Stimulated activated CD4-positive, alpha-beta T cell treated with anti-CD3 and anti-CD28 coated beads, Interleukin-1b, Interleukin-23, amount 100 ng/mL, for 48 hours (primary cell): ENCODE measurements around the gene LAGE3.

Source experiments
- DNase-seq: peaks from one replicate; pipeline ENCODE4 v3.0.0-alpha.2; 2020

LAGE3 gene

DNA sequence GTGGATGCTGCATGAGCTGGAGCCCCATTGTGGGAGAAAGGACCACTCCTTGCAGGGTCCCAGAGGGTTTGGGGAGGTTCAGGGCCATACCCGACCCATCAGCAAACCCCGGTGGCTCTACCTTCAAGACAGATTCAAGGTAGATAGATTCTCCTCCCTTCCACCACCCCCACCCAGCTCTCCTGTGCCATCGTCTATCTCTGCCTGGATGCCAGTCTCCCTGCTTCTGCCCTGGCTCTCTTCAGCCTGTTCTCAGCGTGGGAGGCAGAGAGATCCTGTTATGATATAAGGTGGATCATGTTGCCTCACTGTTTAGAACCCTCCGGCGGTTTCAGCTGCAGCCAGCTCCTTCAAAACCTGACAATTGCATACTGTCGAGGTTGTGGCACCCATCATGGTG lies 5.4 kb downstream of the LAGE3 start:
- DNase-seq = no peak

DNA sequence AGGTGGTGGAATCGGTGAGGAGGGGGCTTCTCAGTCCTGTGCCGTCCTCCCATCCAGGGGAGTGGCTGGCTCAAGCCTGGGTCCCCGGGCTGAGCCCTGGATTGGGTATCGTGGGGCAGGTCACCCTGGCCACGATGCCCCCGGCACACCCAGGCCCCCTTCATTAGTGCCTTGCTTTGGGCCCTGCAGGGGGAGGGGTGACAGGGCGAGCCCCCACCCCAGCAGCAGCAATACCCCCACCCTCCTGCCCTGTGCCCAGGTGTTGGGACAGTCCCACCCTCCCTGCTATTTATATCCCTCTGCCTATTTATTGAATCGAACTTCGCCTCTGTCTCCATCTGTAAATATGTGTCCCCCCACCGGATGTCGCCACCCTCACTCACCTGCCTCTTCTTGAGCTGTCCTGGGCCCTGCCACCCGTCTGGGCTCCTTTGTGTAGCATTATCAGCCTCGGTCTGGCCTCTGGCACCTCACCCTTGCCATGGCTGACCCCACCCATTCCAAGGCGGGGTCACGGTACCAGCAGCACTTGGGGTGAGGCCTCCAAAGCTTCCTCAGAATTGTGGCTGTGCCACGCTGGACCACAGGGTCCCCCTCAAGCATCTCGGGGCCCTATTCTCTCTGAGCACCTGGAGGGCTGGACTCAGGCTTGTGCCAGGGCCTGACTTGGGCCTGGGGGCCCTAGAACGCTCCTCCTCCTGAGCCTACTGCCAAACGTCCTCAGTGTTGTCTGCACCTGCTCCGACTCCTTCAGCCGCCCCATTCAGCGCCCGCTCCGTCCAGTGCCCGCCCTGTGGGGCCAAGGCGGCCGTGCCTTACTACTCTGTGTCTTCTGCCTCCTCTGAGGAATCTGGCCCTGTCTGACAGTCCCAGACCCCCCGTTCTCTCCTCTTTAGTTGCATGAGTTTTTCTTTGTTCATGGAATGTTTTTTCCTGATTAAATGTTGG lies 6.1 kb downstream of the LAGE3 start:
- DNase-seq = no peak

DNA sequence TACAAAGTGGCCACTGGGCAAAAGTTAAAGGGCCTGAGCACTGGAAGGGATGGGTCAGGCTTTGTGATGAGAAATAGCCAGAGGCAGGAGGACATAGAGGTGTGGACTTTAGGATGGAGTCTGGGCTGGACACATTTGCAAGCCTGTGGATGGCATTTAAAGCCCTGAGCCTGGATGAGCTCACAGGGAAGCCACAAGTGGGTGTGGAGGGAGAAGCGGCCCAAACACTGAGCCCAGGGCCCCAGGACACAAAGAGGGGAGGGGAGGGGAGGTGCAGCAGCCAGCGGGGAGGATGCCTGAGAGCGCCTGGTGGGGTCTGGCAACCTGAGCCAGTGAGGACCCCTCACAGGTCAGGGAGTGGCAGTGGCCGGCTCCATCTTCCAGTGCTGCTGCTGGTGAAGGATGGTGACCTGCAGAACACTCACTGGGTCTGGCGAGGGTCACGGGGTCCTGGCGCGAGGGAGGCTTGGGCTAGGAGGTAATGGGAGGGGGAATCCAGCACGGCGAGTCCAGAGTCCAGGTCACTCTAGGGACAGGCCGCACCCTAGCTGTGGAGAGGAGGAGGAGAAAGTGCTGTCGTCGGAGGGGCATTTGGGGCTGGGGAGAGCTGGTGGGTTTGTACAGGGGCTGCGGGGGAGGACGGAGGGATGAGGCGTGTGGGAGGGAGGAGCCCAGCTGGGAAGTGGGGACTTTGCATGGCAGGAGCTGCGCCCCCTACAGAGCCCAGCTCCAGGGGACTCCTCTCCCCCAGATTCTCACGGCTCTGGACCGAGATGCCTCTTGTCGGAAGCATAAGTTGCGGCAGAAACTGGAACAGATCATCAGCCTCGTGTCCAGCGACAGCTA lies 7.0 kb downstream of the LAGE3 start:
- DNase-seq = no peak

DNA sequence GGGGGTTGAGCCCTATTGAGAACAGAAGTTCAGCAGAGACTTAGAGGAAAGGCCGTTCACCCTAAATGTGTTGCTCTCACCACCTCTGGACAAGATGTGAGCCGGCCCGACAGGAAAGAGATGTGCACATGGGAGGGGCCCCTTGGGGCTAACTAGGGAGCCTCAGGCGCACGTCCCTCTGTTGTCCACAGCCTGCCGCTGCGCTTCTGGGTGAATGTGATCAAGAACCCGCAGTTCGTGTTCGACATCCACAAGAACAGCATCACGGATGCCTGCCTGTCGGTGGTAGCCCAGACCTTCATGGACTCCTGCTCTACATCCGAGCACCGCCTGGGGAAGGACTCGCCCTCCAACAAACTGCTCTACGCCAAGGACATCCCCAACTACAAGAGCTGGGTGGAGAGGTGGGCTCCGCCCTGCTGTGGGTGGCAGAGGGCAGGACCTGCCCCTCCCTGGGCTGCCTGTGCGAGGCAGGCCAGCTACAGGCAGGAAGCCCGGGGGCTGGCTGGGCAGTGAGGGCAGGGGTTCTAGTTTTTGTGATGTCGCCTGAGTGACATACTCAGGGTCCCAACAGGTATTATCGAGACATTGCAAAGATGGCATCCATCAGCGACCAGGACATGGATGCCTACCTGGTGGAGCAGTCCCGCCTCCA lies 8.0 kb downstream of the LAGE3 start:
- DNase-seq = no peak

DNA sequence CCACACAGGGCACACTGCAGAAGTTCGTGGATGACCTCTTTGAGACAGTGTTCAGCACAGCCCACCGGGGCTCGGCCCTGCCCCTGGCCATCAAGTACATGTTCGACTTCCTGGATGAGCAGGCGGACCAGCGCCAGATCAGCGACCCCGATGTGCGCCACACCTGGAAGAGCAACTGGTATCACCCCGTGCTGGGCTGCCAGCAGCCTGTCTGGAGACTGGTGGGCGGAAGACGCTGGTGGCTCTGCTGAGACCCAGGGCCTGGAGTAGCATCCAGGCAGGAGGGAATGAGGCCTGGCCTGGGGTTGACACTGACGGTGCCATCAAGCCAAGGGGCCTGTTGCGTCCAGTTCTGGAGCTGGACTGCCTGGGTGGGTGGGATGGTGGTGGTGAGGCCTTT lies 8.6 kb downstream of the LAGE3 start:
- DNase-seq = no peak

DNA sequence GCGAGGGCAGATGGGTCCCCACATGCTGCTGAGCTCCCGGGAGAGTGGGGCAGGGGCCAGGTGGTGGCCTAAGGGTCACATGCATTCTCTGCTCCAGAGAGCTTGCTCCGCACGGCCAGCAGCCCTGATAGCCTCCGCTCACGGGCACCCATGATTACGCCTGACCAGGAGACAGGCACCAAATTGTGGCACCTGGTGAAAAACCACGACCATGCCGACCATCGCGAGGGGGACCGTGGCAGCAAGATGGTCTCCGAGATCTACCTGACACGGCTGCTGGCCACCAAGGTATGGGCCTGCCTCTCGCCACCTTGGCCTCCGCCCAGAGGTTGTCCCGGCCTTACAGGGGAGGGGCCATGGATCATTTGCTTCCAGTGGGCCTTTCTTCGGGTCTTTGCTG lies 9.2 kb downstream of the LAGE3 start:
- no peak for DNase-seq

DNA sequence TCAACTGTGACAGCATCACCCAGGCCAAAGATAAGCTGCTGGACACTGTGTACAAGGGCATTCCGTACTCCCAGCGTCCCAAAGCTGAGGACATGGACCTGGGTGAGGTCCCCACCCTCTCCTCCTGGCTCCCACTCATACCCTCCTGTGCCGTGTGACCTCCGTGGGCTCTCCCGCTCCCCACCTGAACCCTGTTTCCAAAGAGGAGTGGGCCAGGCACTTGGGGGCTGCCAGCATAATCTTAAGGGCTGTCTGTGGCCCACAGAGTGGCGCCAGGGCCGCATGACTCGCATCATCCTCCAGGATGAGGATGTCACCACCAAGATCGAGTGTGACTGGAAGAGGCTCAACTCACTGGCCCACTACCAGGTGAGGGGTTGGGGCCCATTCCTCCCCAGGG lies 10.0 kb downstream of the LAGE3 start:
- DNase-seq = no peak

DNA sequence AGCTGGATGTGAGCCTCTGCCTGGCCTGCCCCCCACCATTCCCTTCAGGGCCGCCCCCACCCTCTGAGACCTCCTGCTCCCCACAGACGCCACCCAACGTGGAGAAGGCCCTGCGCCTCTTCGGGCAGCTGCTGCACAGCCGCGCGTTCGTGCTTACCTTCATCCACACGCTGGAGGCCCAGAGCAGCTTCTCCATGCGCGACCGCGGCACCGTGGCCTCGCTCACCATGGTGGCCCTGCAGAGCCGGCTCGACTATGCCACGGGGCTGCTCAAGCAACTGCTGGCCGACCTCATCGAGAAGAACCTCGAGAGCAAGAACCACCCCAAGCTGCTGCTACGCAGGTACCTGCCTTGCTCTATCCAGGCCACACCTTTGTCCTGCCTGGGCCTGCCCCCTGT lies 10.9 kb downstream of the LAGE3 start:
- no peak for DNase-seq

DNA sequence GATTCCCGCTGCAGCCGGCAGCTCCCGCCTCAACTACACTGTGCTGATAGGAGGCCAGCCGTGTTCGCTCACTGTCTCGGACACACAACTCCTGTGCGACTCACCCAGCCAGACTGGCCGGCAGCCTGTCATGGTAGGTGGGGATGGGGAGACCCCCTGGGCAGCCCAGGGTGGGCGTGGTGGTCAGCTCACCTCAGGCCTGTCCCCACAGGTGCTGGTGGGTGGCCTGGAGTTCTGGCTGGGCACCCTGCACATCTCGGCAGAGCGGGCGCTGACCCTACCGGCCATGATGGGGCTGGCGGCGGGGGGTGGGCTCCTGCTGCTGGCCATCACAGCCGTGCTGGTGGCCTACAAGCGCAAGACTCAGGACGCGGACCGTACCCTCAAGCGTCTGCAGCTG lies 11.5 kb downstream of the LAGE3 start:
- no peak for DNase-seq

DNA sequence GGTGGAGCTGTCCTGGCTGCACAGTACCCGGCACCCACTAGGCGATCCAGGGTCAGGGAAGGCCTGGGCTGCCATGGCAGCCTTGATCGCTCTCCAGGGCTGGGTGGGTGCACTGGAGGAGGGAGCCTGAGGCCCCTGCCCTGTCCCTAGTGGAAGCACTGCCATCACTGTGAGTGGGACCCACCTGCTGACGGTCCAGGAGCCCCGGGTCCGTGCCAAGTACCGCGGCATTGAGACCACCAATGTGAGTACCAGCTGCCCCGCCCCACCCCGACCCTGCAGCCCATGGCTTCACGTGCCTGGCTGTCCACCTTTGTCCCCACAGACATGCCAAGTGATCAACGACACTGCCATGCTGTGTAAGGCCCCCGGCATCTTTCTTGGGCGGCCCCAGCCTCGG lies 12.2 kb downstream of the LAGE3 start:
- no peak for DNase-seq

DNA sequence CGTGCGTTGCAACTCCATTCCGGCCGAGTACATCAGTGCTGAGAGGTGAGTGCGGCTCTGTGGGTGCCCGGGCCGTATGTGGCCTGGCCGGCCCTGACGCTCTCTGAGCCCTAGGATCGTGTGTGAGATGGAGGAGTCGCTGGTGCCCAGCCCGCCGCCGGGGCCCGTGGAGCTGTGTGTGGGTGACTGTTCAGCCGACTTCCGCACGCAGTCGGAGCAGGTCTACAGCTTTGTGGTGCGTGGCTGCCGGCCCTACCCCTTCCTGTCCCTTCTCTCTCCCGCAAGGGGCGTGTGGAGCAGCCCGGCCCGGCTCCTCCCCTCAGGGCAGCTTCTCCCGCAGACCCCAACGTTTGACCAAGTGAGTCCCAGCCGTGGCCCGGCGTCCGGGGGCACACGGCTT lies 13.0 kb downstream of the LAGE3 start:
- DNase-seq = no peak

DNA sequence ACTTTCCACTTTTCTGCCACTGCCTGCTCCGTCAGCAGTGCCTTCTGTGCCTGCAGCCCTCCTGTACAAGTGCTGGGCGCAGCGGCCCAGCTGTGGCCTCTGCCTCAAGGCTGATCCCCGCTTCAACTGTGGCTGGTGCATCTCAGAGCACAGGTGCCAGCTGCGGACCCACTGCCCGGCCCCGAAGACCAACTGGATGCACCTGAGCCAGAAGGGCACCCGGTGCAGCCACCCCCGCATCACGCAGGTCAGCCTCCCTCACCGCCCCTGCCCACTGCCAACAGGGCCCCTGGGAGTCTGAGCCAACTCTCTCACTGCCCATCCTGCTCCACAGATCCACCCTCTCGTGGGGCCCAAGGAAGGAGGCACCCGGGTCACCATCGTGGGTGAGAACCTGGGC lies 13.5 kb downstream of the LAGE3 start:
- no peak for DNase-seq

DNA sequence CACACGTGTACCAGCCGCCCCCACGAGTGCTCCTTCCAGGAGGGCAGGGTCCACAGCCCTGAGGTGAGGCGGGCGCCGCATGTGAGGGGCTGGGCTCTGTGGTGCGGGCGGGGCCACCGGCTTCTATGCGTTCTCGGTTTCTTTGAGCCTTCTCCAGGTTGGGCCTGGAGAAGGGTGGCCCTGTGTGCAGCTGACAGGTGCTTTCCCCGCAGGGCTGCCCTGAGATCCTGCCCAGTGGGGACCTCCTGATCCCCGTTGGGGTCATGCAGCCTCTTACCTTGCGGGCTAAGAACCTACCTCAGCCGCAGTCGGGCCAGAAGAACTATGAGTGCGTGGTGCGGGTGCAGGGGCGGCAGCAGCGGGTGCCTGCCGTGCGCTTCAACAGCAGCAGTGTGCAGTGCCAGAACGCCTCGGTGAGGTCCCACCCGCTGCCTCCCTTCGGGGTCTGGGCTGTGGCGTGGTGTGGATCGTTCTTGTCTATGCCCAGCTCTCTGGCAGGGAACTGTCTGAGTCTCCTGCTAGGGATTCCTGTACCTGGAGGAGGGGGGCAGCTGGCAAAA lies 14.2 kb downstream of the LAGE3 start:
- no peak for DNase-seq

DNA sequence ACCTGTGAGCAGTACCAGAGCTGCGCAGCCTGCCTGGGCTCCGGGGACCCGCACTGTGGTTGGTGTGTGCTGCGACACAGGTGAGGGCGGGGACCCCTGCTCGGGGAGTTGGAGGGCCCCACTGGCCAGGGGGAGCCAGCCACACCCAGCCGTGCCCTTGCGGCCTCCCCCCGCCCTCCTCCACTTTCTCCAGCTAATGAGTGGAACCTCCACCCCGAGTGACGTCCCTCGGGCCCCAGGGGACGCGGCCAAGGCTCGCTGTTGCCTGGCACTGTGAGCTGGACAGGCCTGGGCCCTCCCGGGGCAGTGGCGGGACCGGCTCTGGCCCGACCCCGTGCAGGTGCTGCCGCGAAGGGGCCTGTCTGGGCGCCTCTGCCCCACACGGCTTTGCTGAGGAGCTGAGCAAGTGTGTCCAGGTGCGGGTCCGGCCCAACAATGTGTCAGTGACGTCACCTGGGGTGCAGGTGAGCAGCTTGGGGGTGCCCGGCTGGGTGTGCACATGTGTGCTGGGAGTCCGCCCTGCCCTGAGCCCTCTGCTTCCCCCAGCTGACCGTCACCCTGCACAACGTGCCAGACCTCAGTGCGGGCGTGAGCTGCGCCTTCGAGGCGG lies 15.4 kb downstream of the LAGE3 start:
- no peak for DNase-seq

DNA sequence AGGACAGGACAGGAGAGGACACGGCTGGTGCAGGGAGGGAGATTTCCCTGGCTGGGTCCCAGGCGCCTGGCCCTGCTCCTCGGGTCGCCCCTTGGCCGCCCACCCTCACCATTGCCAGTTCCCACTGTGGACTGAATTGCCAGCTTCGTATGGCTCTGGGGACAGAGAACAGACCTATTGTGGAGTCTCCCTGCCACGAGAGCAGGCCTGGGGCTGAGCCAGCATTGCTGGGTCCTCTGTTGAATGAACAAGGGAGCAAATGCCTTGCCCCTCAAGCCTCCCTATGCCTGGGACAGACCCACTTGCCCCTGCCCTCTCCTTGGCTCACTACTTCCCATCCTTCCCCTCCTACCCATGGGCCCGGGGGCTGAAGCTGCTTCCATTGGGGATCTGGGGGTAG lies 16.7 kb downstream of the LAGE3 start:
- DNase-seq = no peak

DNA sequence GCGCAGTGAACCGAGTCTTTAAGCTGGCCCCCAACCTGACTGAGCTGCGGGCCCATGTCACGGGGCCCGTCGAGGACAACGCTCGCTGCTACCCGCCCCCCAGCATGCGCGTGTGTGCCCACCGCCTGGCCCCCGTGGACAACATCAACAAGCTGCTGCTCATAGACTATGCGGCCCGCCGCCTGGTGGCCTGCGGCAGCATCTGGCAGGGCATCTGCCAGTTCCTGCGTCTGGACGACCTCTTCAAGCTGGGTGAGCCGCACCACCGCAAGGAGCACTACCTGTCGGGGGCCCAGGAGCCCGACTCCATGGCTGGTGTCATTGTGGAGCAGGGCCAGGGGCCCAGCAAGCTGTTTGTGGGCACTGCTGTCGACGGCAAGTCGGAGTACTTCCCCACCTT lies 18.8 kb downstream of the LAGE3 start:
- no peak for DNase-seq

DNA sequence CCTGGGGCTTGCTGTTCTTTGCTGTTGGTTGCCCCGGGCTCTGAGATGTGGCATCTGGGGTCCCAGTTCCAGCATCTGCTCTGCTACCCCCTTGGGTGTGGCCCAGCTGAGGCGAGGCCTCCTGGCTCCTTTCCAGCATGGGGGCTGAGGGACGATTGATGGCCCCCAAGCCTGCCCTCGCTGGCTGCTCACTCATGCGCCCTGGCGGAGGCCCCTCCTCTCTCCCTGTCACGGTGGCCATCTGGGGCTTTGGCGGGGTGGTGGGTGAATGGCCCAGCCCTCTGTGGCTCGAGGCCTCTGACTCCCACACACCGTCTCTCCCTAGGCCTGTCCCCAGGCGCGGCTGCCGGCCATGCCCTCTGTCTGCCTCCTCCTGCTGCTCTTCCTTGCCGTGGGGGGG lies 19.2 kb downstream of the LAGE3 start:
- no peak for DNase-seq

DNA sequence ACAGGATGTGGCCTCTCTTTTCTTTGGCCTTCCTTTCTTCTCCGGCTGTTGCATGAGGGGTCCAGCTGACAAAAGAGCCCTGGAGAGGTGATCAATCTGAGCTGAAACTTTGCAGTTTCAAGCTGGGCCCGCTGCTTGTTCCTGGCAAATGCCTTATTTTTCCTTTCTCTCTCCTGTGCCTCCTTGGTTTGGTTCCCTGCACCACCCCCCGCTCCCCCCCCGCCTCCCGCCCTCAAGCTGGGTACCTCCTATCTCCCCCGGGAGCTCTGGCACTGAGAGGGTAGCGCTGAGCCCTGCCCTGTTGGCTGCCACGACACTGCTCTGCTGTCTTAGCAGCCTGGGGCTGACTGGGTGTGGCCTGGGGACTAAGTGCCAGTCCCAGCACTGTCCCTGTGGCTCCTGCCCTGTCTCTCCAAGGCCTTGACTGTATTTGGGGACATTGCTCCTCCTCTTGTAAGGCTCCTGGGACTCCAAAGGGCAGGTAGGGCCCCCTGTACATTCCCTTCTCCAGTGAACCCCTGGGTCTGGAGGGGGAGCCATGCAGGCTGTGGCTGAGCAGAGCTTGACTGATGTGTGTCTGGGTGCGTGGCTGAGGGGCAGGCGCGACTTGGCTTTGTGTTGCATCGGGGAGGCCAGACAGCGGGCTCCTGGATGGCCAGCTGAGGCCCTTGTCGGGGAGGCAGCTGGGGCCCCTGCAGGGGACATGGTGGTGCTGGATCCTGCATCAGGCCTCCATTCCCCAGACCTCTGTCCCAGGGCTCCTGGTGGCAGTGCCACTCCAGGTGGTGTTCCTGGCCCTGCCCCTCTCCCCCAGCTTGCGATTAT lies 19.9 kb downstream of the LAGE3 start:
- DNase-seq = no peak

DNA sequence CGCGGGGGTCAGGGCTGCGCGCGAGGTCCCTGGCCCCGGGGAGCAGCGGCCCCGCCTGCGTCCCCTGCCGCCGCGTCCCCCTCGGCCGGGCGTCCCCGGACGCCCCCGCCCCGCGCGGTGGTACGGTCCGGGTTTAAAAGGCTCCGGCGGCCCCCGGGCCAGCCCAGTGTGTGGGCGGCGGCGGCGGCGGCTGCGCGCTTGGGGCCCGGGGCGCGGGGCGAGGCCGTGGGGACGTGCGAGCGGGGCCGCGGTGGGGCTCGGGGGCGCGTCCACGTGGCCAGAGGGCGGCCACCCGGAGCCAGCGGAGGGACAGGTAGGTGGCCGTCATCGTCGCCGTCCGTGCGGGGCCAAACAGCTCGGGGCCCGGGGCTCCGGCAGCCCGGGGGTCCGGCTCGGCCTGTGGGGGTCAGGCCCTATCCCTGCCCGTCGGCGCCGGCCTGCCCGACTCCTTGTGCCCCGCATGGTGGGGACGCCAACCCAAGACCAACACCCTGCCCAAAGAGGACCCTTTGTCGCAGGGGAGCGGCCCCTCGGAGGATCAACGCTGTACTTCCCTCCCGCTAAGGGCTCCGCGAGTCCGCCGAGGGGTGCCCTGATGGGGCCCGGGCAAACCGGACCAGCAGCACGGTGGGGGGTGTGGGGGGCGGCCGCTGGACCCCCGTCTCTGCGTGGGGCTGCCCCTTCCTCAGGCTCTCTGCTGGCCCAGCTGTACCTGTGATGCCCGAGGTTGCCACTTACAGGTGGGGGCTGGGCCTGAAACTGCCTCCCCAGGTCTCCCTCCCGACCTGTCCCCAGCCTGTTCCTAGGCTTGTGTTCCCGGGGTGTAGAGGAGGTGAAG lies 20.7 kb downstream of the LAGE3 start, which contains the start of gene PLXNA3:
PLXNA3 (plus strand) TSS at position 166 of the 838 bp plus-strand sequence. CDS start 1,903 bp downstream, outside the sequence.
- peak; percentile 44 for DNase-seq

DNA sequence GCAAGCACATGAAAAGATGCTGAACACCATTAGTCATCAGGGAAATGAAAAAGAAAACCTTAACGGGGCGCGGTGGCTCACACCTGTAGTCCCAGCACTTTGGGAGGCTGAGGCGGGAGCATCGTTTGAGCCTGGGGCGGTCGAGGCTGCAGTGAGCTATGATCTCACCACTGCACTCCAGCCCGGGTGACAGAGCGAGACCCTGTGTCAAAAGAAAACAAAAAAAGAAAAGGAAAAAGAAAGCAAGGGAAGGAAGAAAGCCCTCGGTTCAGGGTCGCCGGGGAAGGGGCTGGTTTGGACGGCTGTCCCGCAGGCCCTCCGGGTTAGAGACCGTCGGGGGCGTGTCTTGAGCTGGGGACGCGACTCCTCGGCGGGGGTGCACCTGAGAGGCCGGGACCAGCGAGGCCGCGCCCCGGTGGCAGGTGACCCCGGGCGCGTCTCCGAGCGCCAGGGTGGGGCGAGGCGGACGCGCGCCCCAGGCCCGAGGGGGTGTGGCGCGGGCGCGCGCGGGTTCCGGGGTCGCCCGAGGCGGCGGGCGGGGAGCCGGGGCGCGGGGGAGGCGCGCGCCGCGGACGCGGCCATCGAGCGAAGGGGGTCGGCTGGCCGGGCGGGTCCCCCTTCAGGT lies 21.5 kb downstream of the LAGE3 start:
- peak; percentile 25 for DNase-seq
